ENCODE results near the gene SAE1. TPM values are rescaled to one million over a fixed set of nuclear protein-coding genes. Genes with fewer than 3 reads are reported as not detected.
A peak's percentile ranks its signal among the peaks of the same experiment; 100 is the strongest.

SAE1 gene
- total and polyA plus RNA-seq, 2 donors (not counting 1 experiment from before 2014, with no cell fraction given): 26.5 to 45.1 TPM

GRCh38 chr19:47105874-47106273 lies 24.8 kb upstream of the SAE1 start:
- Histone ChIP-seq H4K20me1 (ENCODE audit: control insufficient read depth, insufficient read depth, low read length, poor library complexity, severe bottlenecking) (peaks cover 4% of the 10 kb centered on the region), H3K27ac (ENCODE audit: low read length in 2 of 2) (no peak overlapping the region), H3K4me2 (replicated peaks; ENCODE audit: low read depth, low read length, poor library complexity, severe bottlenecking) (no peak overlapping the region), H3K79me2 (ENCODE audit: control insufficient read depth, insufficient read depth, low read length) (peaks cover 90% of the 10 kb centered on the region), H3K9ac (ENCODE audit: low read length) (no peak overlapping the region), H2AFZ (ENCODE audit: insufficient read depth, low read depth, low read length, poor library complexity, severe bottlenecking) (no peak overlapping the region), H3K9me3 (ENCODE audit: control extremely low read depth in 1 of 3, control insufficient read depth in 2 of 3, insufficient read depth in 1 of 3, low read length in 2 of 3) (no peaks in the 10 kb centered on the region), H3K4me1 (ENCODE audit: control insufficient read depth in 2 of 2, insufficient read depth in 2 of 2, low read length in 2 of 2) (peaks cover 38% of the 10 kb centered on the region in 2 donors), H3K4me3 (ENCODE audit: control extremely low read depth in 1 of 5, extremely low read depth in 1 of 5, insufficient read depth in 1 of 5, low read depth in 2 of 5, low read length in 4 of 5) (no peak overlapping the region), H3K27me3 (replicated peaks in 1 of 4; ENCODE audit: control extremely low read depth in 1 of 4, control insufficient read depth in 3 of 4, insufficient read depth in 4 of 4, low read length in 3 of 4) (no peaks in the 10 kb centered on the region), H3K36me3 (replicated peaks in 1 of 2; ENCODE audit: control extremely low read depth in 1 of 2, control insufficient read depth in 1 of 2, extremely low read depth in 1 of 2, insufficient read depth in 2 of 2, low read length in 1 of 2) (peaks cover 8 to 23% of the 10 kb centered on the region in 2 experiments)
- Mint-ChIP-seq H3K9me3 (ENCODE audit: insufficient read depth) (no peaks in the 10 kb centered on the region), H3K4me1 (peaks cover 66% of the 10 kb centered on the region), H3K27me3 (no peaks in the 10 kb centered on the region), H3K27ac (peak overlapping the region; percentile 56), H3K4me3 (no peak overlapping the region)
- POLR2A ChIA-PET: no interaction called here
- CTCF ChIA-PET: interaction anchor here (0.8 to 2.3 kb wide), 6 partner anchors 10 to 138 kb away, joined by 3 to 8 read pairs (median 4); no protein-coding TSS in a partner anchor
- no peak for DNase-seq
- intact Hi-C loops (cut with micrococcal nuclease): no loop called here
- TF ChIP-seq EZH2 (IDR thresholded peaks at IDR 0.05; ENCODE audit: borderline replicate concordance, insufficient read depth, low read depth, low read length, poor library complexity, severe bottlenecking) (no peak), CTCF (IDR thresholded peaks at IDR 0.05) (no peak)
- no peak for ATAC-seq (ENCODE audit: low read depth)
- 86% methylated on average over 1 of the region's 2 CpGs for WGBS (ENCODE audit: insufficient coverage)

GRCh38 chr19:47106821-47107201 lies 23.8 kb upstream of the SAE1 start:
- Mint-ChIP-seq H3K9me3 (ENCODE audit: insufficient read depth) (no peaks in the 10 kb centered on the region), H3K27me3 (no peaks in the 10 kb centered on the region), H3K4me1 (peaks cover 66% of the 10 kb centered on the region), H3K4me3 (no peak overlapping the region), H3K27ac (peak overlapping the region; percentile 80)
- Histone ChIP-seq H3K4me1 (ENCODE audit: control insufficient read depth in 2 of 2, insufficient read depth in 2 of 2, low read length in 2 of 2) (peaks cover 38% of the 10 kb centered on the region in 2 donors), H3K79me2 (ENCODE audit: control insufficient read depth, insufficient read depth, low read length) (peaks cover 91% of the 10 kb centered on the region), H2AFZ (ENCODE audit: insufficient read depth, low read depth, low read length, poor library complexity, severe bottlenecking) (no peak overlapping the region), H3K9ac (ENCODE audit: low read length) (no peak overlapping the region), H3K36me3 (replicated peaks in 1 of 2; ENCODE audit: control extremely low read depth in 1 of 2, control insufficient read depth in 1 of 2, extremely low read depth in 1 of 2, insufficient read depth in 2 of 2, low read length in 1 of 2) (peaks cover 8 to 23% of the 10 kb centered on the region in 2 experiments), H4K20me1 (ENCODE audit: control insufficient read depth, insufficient read depth, low read length, poor library complexity, severe bottlenecking) (peaks cover 4% of the 10 kb centered on the region), H3K4me2 (replicated peaks; ENCODE audit: low read depth, low read length, poor library complexity, severe bottlenecking) (no peak overlapping the region), H3K27me3 (replicated peaks in 1 of 4; ENCODE audit: control extremely low read depth in 1 of 4, control insufficient read depth in 3 of 4, insufficient read depth in 4 of 4, low read length in 3 of 4) (no peaks in the 10 kb centered on the region), H3K4me3 (ENCODE audit: control extremely low read depth in 1 of 5, extremely low read depth in 1 of 5, insufficient read depth in 1 of 5, low read depth in 2 of 5, low read length in 4 of 5) (no peak overlapping the region), H3K27ac (ENCODE audit: low read length in 2 of 2) (peak overlapping the region in 1 of 2 donors; percentile 100), H3K9me3 (ENCODE audit: control extremely low read depth in 1 of 3, control insufficient read depth in 2 of 3, insufficient read depth in 1 of 3, low read length in 2 of 3) (no peaks in the 10 kb centered on the region)
- ATAC-seq (ENCODE audit: low read depth) (no peak), DNase-seq (no peak)
- intact Hi-C loops (cut with micrococcal nuclease): no loop called here
- TF ChIP-seq CTCF (IDR thresholded peaks at IDR 0.05) (no peak), EZH2 (IDR thresholded peaks at IDR 0.05; ENCODE audit: borderline replicate concordance, insufficient read depth, low read depth, low read length, poor library complexity, severe bottlenecking) (no peak)
- ChIA-PET CTCF (interaction anchor here (1.1 to 2.3 kb wide), 6 partner anchors 11 to 137 kb away, joined by 3 to 8 read pairs (median 4); no protein-coding TSS in a partner anchor), POLR2A (interaction anchor here (0.7 kb wide), 1 partner anchor 319 kb away, joined by 3 read pairs; the partner anchor contains the start of gene SLC1A5)
- 100% methylated on average over 1 of the region's 2 CpGs for WGBS (ENCODE audit: insufficient coverage)
